Transverse colon (tissue), 4 donors: ENCODE results near the gene PPAN. TPM values are rescaled to one million over a fixed set of nuclear protein-coding genes. Genes with fewer than 3 reads are reported as not detected.

Experiments used
- DNase-seq: peaks from one replicate; pipeline ENCODE4 v3.0.0-alpha.2; 2019
- H3K27ac ChIP-seq, 4 donors: fragments of 200-600 bp; sonication (generic); 2 replicates each; pipeline ENCODE4 v1.5.1; 2016 to 2018; ENCODE audit warnings: inconsistent platforms in 4 of 4
- H3K27me3 ChIP-seq: fragments of 200-600 bp; sonication (generic); 2 replicates; pipeline ENCODE4 v1.5.1; 2017; ENCODE audit warnings: inconsistent platforms
- H3K36me3 ChIP-seq, 4 donors: fragments of 200-600 bp; sonication (generic); 2 replicates each; pipeline ENCODE4 v1.5.1; 2017 to 2019; ENCODE audit warnings: inconsistent platforms in 4 of 4
- H3K4me1 ChIP-seq, 4 donors: fragments of 200-600 bp; sonication (generic); 2 replicates each; pipeline ENCODE4 v1.5.1; 2017 to 2020; ENCODE audit warnings: inconsistent platforms in 4 of 4
- H3K4me3 ChIP-seq, 4 donors: fragments of 200-600 bp; sonication (generic); 1 replicate in 1 of 4; 2 replicates in 3 of 4; pipeline versions ENCODE4 v1.5.1 to v1.6.1; 2017 to 2019; ENCODE audit warnings: inconsistent platforms in 4 of 4
- H3K9me3 ChIP-seq, 2 donors: fragments of 200-600 bp; sonication (generic); 2 replicates each; pipeline ENCODE4 v1.5.1; 2017 to 2019; ENCODE audit warnings: inconsistent platforms in 2 of 2
- CTCF ChIP-seq, 5 experiments: fragments of 200-600 bp in 3 of 5; fragments of 450-650 bp in 2 of 5; sonication (generic) in 3 of 5; IDR thresholded peaks; 1 replicate in 2 of 5; 2 replicates in 3 of 5; pipeline ENCODE4 v1.5.1; 2016 to 2017; ENCODE audit warnings: antibody characterized with exemption in 5 of 5, inconsistent platforms in 3 of 5, mild to moderate bottlenecking in 2 of 5, moderate library complexity in 1 of 5
- EP300 ChIP-seq: sonication (generic); formaldehyde crosslinking; IDR thresholded peaks from one replicate; pipeline ENCODE4 v1.6.1; 2017; ENCODE audit warnings: antibody characterized with exemption, low read depth
- POLR2A ChIP-seq: fragments of 450-650 bp; IDR thresholded peaks from one replicate; pipeline ENCODE4 v1.6.1; 2016; ENCODE audit warnings: antibody characterized with exemption, mild to moderate bottlenecking, moderate library complexity
- POLR2AphosphoS5 ChIP-seq, 3 donors: sonication (generic); formaldehyde crosslinking; IDR thresholded peaks; one replicate each; pipeline ENCODE4 v1.6.1; 2016; ENCODE audit warnings: antibody characterized with exemption in 3 of 3
- WGBS, 2 donors: methylation state at CpG; one replicate each; pipeline ENCODE4 v1.1.5; 2018; ENCODE audit warnings: low coverage in 1 of 2; 5-methylcytosine and 5-hydroxymethylcytosine counted together
- in situ Hi-C, 4 donors: fragments of 200-750 bp; cut with MboI; loops; one replicate each; pipeline versions ENCODE4 v1.15.0 to v1.15.1; 2017; ENCODE audit warnings: low sequenced_read_pairs in 3 of 4, low pct_ligation_motif_present in 1 of 4, low pct_unique_long_range_greater_than_20kb in 1 of 4
- intact Hi-C: fragments of 100-400 bp; cut with DNase I; formaldehyde crosslinking; loops from one replicate; pipeline ENCODE4 v1.15.1; 2023; ENCODE audit warnings: low total_unique reads
- total RNA-seq, 4 donors: library from RNA; depleted of rRNA; stranded (reverse); fragments of >200 nt; gene quantifications; one replicate each; pipeline ENCODE4 v1.1.0, GENCODE V29; 2016

The PPAN gene
- total RNA-seq, 4 donors from 2014 or later: 10.1 to 31.8 (median 21.5) TPM

- no peak for DNase-seq
- Histone ChIP-seq H3K27me3 (no peaks in the 10 kb centered on the region), H3K9me3 (no peaks in the 10 kb centered on the region), H3K27ac (no peak overlapping the region), H3K36me3 (peaks cover 0 to 44% (median 12%) of the 10 kb centered on the region in 4 donors), H3K4me1 (peaks cover 7 to 15% (median 12%) of the 10 kb centered on the region in 4 donors), H3K4me3 (no peak overlapping the region)
- intact Hi-C loops: loop anchor here (10.0 kb wide), 1 partner anchor 121 kb away; the partner anchor contains the start of gene S1PR2
- WGBS, 2 donors: 88% methylated on average over 30 of the region's 43 CpGs; no CpG with 5 or more reads in 1 of the 2 donors
- in situ Hi-C loops: loop anchor here in 1 of 4 donors (25.0 kb wide), 1 partner anchor 123 kb away; the partner anchor contains the start of gene S1PR2
- TF ChIP-seq POLR2AphosphoS5 (IDR thresholded peaks at IDR 0.05) (peak in 1 of 3 donors; percentile 21), POLR2A (peak; percentile 1), EP300 (no peak), CTCF (IDR thresholded peaks at IDR 0.05) (no peak)
These were observed 7.9 kb downstream of the PPAN start for GRCh38 chr19:10113964-10114650.

- no peak overlapping the region for H3K27ac ChIP-seq
- H3K36me3 ChIP-seq: peaks cover 0 to 37% (median 9%) of the 10 kb centered on the region in 4 donors
- 79 to 100% methylated on average over 1 to 23 of the region's 26 CpGs for WGBS, 2 donors
- H3K4me1 ChIP-seq: peaks cover 8 to 18% (median 13%) of the 10 kb centered on the region in 4 donors
- no peak overlapping the region for H3K4me3 ChIP-seq
- DNase-seq: no peak
- in situ Hi-C loops: loop anchor here in 1 of 4 donors (25.0 kb wide), 1 partner anchor 122 kb away; the partner anchor contains the start of gene S1PR2
- no peaks in the 10 kb centered on the region for H3K27me3 ChIP-seq
- TF ChIP-seq POLR2AphosphoS5 (IDR thresholded peaks at IDR 0.05) (peak in 1 of 3 donors; percentile 21), EP300 (no peak)
- intact Hi-C loops: loop anchor here (10.0 kb wide), 1 partner anchor 120 kb away; the partner anchor contains the start of gene S1PR2
- no peaks in the 10 kb centered on the region for H3K9me3 ChIP-seq
These were observed 8.7 kb downstream of the PPAN start for GRCh38 chr19:10114651-10115391.

GRCh38 chr19:10115392-10116084 lies 9.4 kb downstream of the PPAN start:
- DNase-seq: no peak
- Histone ChIP-seq H3K4me3 (no peak overlapping the region), H3K4me1 (peaks cover 10 to 25% (median 17%) of the 10 kb centered on the region in 4 donors), H3K9me3 (no peaks in the 10 kb centered on the region), H3K27ac (no peak overlapping the region), H3K27me3 (no peaks in the 10 kb centered on the region), H3K36me3 (peaks cover 0 to 30% (median 3%) of the 10 kb centered on the region in 4 donors)
- TF ChIP-seq EP300 (no peak), POLR2AphosphoS5 (IDR thresholded peaks at IDR 0.05) (no peak)
- in situ Hi-C loops: loop anchor here in 1 of 4 donors (25.0 kb wide), 1 partner anchor 122 kb away; the partner anchor contains the start of gene S1PR2
- intact Hi-C loops: loop anchor here (10.0 kb wide), 1 partner anchor 119 kb away; the partner anchor contains the start of gene S1PR2
- 90 to 100% methylated on average over 1 to 31 of the region's 45 CpGs for WGBS, 2 donors

- in situ Hi-C loops (loop anchor here in 1 of 4 donors (25.0 kb wide), 1 partner anchor 121 kb away; the partner anchor contains the start of gene S1PR2), intact Hi-C loops (loop anchor here (10.0 kb wide), 1 partner anchor 119 kb away; the partner anchor contains the start of gene S1PR2)
- Histone ChIP-seq H3K27me3 (no peaks in the 10 kb centered on the region), H3K36me3 (peaks cover 0 to 23% (median 0%) of the 10 kb centered on the region in 4 donors), H3K9me3 (no peaks in the 10 kb centered on the region), H3K4me1 (peaks cover 10 to 25% (median 18%) of the 10 kb centered on the region in 4 donors), H3K4me3 (no peak overlapping the region), H3K27ac (no peak overlapping the region)
- WGBS, 2 donors: 89% methylated on average over 28 of the region's 35 CpGs; no CpG with 5 or more reads in 1 of the 2 donors
- DNase-seq: no peak
- no peak for TF ChIP-seq POLR2A
- no peak for TF ChIP-seq CTCF (IDR thresholded peaks at IDR 0.05)
- no peak for TF ChIP-seq EP300
- no peak for TF ChIP-seq POLR2AphosphoS5 (IDR thresholded peaks at IDR 0.05)
These were observed 10.1 kb downstream of the PPAN start for GRCh38 chr19:10116085-10116865.
